Brain microvascular endothelial cell (primary cell): ENCODE measurements around the gene AKNA.
A peak's percentile ranks its signal among the peaks of the same experiment; 100 is the strongest.
"Not testable (repeated sequence)": the region's sequence is repeated elsewhere in the genome, so short reads cannot be mapped to it uniquely, and the experiment has no call there.

Experiments
- DNase-seq: peaks from one replicate; pipeline ENCODE4 v3.0.0-alpha.2; 2020
- H3K27ac ChIP-seq: fragments of 250-450 bp; sonication (Bioruptor Pico); 2 replicates; pipeline ENCODE4 v1.5.1; 2020; ENCODE audit warnings: mild to moderate bottlenecking, moderate library complexity
- H3K27me3 ChIP-seq: fragments of 250-450 bp; sonication (Bioruptor Pico); replicated peaks from 2 replicates; pipeline ENCODE4 v1.5.1; 2020; ENCODE audit warnings: mild to moderate bottlenecking
- H3K36me3 ChIP-seq: fragments of 250-450 bp; sonication (Bioruptor Pico); replicated peaks from 2 replicates; pipeline ENCODE4 v1.5.1; 2020; ENCODE audit warnings: mild to moderate bottlenecking
- H3K4me3 ChIP-seq: 2 replicates; pipeline ENCODE4 v1.5.1; 2011; ENCODE audit warnings: low read depth, mild to moderate bottlenecking, control low read depth, low read length, moderate library complexity
- CTCF ChIP-seq: IDR thresholded peaks from 2 replicates; pipeline ENCODE4 v1.5.1; 2011; ENCODE audit warnings: low read depth, mild to moderate bottlenecking, moderate library complexity, low read length, control low read depth, inconsistent platforms; ENCODE audit errors: missing control alignments
- in situ Hi-C: cut with HindIII; loops from 2 replicates; pipeline ENCODE4 v1.10.0; 2017; ENCODE audit warnings: low sequenced_read_pairs, low pct_ligation_motif_present

AKNA gene

GRCh38 chr9:114327749-114328148 lies 60.0 kb downstream of the AKNA start:
- TF ChIP-seq CTCF = no peak
- no peak for DNase-seq
- in situ Hi-C loops = no loop called here
- H3K36me3 ChIP-seq = no peaks in the 10 kb centered on the region
- H3K27ac ChIP-seq = no peak overlapping the region
- no peak overlapping the region for H3K4me3 ChIP-seq
- no peaks in the 10 kb centered on the region for H3K27me3 ChIP-seq

- H3K4me3 ChIP-seq, H3K27ac ChIP-seq, H3K27me3 ChIP-seq, in situ Hi-C loops, H3K36me3 ChIP-seq, DNase-seq: not testable (repeated sequence)
Measured at GRCh38 chr9:114325684-114326254, 62.0 kb downstream of the AKNA start.

- H3K27me3 ChIP-seq, in situ Hi-C loops, H3K27ac ChIP-seq, DNase-seq, H3K4me3 ChIP-seq, H3K36me3 ChIP-seq: not testable (repeated sequence)
Measured at GRCh38 chr9:114324965-114325364, 62.8 kb downstream of the AKNA start.

- no peaks in the 10 kb centered on the region for H3K36me3 ChIP-seq
- DNase-seq = no peak
- TF ChIP-seq CTCF = no peak
- in situ Hi-C loops = no loop called here
- H3K27me3 ChIP-seq = no peaks in the 10 kb centered on the region
- H3K4me3 ChIP-seq = no peak overlapping the region
- no peak overlapping the region for H3K27ac ChIP-seq
Measured at GRCh38 chr9:114324492-114324891, 63.3 kb downstream of the AKNA start.

- H3K4me3 ChIP-seq, DNase-seq, in situ Hi-C loops, H3K36me3 ChIP-seq, H3K27ac ChIP-seq, H3K27me3 ChIP-seq: not testable (repeated sequence)
Measured at GRCh38 chr9:114323849-114324248, 63.9 kb downstream of the AKNA start.

GRCh38 chr9:114322831-114323531 lies 64.8 kb downstream of the AKNA start, which contains the start of gene ORM1:
Gene ORM1, plus strand, starts transcription at chr9:114323098. Its CDS starts 36 bp downstream, at chr9:114323134.
- H3K4me3 ChIP-seq, in situ Hi-C loops, DNase-seq: not testable (repeated sequence)

GRCh38 chr9:114322160-114322818 lies 65.5 kb downstream of the AKNA start:
- DNase-seq, H3K27ac ChIP-seq, H3K27me3 ChIP-seq, H3K36me3 ChIP-seq, H3K4me3 ChIP-seq, in situ Hi-C loops: not testable (repeated sequence)

More at GRCh38 chr9:114322831-114323531, 64.8 kb downstream of the AKNA start, which contains the start of gene ORM1:
- H3K27ac ChIP-seq, H3K36me3 ChIP-seq, H3K27me3 ChIP-seq: not testable (repeated sequence)

GRCh38 chr9:114321759-114322158 lies 66.0 kb downstream of the AKNA start:
- in situ Hi-C loops = no loop called here
- Histone ChIP-seq H3K27ac (no peak overlapping the region), H3K4me3 (no peak overlapping the region), H3K36me3 (no peaks in the 10 kb centered on the region), H3K27me3 (no peaks in the 10 kb centered on the region)
- no peak for TF ChIP-seq CTCF
- DNase-seq = peak; percentile 73

GRCh38 chr9:114320710-114321109 lies 67.1 kb downstream of the AKNA start:
- in situ Hi-C loops, H3K27ac ChIP-seq: not testable (repeated sequence)
- DNase-seq = peak; percentile 45

More at GRCh38 chr9:114320710-114321109, 67.1 kb downstream of the AKNA start:
- H3K36me3 ChIP-seq, H3K27me3 ChIP-seq, H3K4me3 ChIP-seq: not testable (repeated sequence)
